SK-N-SH treated with all-trans-retinoic acid at 6 μM for 48 hours (cell line): ENCODE results near the gene ETFB.

ENCODE experiments used
- ATAC-seq: fragments of 200-7000 bp; cut with Tn5 transposase; 3 replicates; pipeline ENCODE4 v1.9.1; 2020; ENCODE audit warnings: mild to moderate bottlenecking, moderate library complexity
- ARNTL ChIP-seq: fragments of 450-650 bp; formaldehyde crosslinking; IDR thresholded peaks from 2 replicates; pipeline ENCODE4 v1.5.0; 2020; ENCODE audit warnings: low read depth, mild to moderate bottlenecking, moderate library complexity, borderline replicate concordance
- BACH2 ChIP-seq: fragments of 250-450 bp; sonication (Bioruptor Pico); IDR thresholded peaks from 2 replicates; pipeline ENCODE4 v1.9.0; 2021; ENCODE audit warnings: mild to moderate bottlenecking, borderline replicate concordance
- CSDC2 ChIP-seq: fragments of 250-450 bp; sonication (Bioruptor Pico); IDR thresholded peaks from 2 replicates; pipeline ENCODE4 v1.5.0; 2020; ENCODE audit warnings: mild to moderate bottlenecking, moderate library complexity
- GLIS3 ChIP-seq: fragments of 250-450 bp; sonication (Bioruptor Pico); IDR thresholded peaks from 2 replicates; pipeline ENCODE4 v1.5.0; 2020; ENCODE audit warnings: mild to moderate bottlenecking, moderate library complexity
- ISL1 ChIP-seq: fragments of 250-450 bp; sonication (Bioruptor Pico); IDR thresholded peaks from 2 replicates; pipeline ENCODE4 v2.1.2; 2022; ENCODE audit warnings: mild to moderate bottlenecking, moderate library complexity
- OSR1 ChIP-seq: fragments of 250-450 bp; sonication (Bioruptor Pico); IDR thresholded peaks from 2 replicates; pipeline ENCODE4 v1.8.0; 2022; ENCODE audit warnings: moderate library complexity, mild to moderate bottlenecking, inconsistent platforms
- TCF4 ChIP-seq: fragments of 250-450 bp; sonication (Bioruptor Pico); IDR thresholded peaks from 2 replicates; pipeline ENCODE4 v1.8.0; 2021; ENCODE audit warnings: mild to moderate bottlenecking, moderate library complexity, borderline replicate concordance
- TOX ChIP-seq: fragments of 250-450 bp; sonication (Bioruptor Pico); IDR thresholded peaks from 2 replicates; pipeline ENCODE4 v1.8.0; 2021; ENCODE audit warnings: mild to moderate bottlenecking, moderate library complexity, borderline replicate concordance
- ZC3H10 ChIP-seq: fragments of 250-450 bp; sonication (Bioruptor Pico); IDR thresholded peaks from 2 replicates; pipeline ENCODE4 v1.5.1; 2021; ENCODE audit warnings: mild to moderate bottlenecking, moderate library complexity
- ZFP3 ChIP-seq: fragments of 250-450 bp; sonication (Bioruptor Pico); IDR thresholded peaks from 2 replicates; pipeline ENCODE4 v1.5.0; 2020; ENCODE audit warnings: mild to moderate bottlenecking, moderate library complexity
- ZFP30 ChIP-seq: fragments of 450-650 bp; formaldehyde crosslinking; IDR thresholded peaks from 2 replicates; pipeline ENCODE4 v1.5.0; 2022; ENCODE audit warnings: mild to moderate bottlenecking, moderate library complexity
- ZNF70 ChIP-seq: fragments of 450-650 bp; formaldehyde crosslinking; IDR thresholded peaks from 2 replicates; pipeline ENCODE4 v1.5.0; 2020; ENCODE audit warnings: mild to moderate bottlenecking, moderate library complexity
- ZNF8 ChIP-seq: fragments of 450-650 bp; formaldehyde crosslinking; IDR thresholded peaks from 2 replicates; pipeline ENCODE4 v1.5.0; 2020; ENCODE audit warnings: mild to moderate bottlenecking, moderate library complexity
- TF ChIP-seq, protein P1 (sequence below): fragments of 250-450 bp; sonication (Bioruptor Pico); IDR thresholded peaks from 2 replicates; pipeline ENCODE4 v1.8.0; 2021; ENCODE audit warnings: low read depth, mild to moderate bottlenecking, moderate library complexity, borderline replicate concordance
- TF ChIP-seq, protein P2 (sequence below): fragments of 250-450 bp; sonication (Bioruptor Pico); IDR thresholded peaks from 2 replicates; pipeline ENCODE4 v1.5.1; 2021; ENCODE audit warnings: mild to moderate bottlenecking, moderate library complexity
- TF ChIP-seq, protein P3 (sequence below): fragments of 250-450 bp; sonication (Bioruptor Pico); IDR thresholded peaks from 2 replicates; pipeline ENCODE4 v1.5.1; 2020; ENCODE audit warnings: low read depth, mild to moderate bottlenecking, moderate library complexity
- TF ChIP-seq, protein P4 (sequence below): fragments of 250-450 bp; sonication (Bioruptor Pico); IDR thresholded peaks from 2 replicates; pipeline ENCODE4 v1.5.0; 2020; ENCODE audit warnings: mild to moderate bottlenecking, moderate library complexity
- TF ChIP-seq, protein P5 (sequence below): fragments of 250-450 bp; sonication (Bioruptor Pico); IDR thresholded peaks from 2 replicates; pipeline ENCODE4 v1.8.0; 2020; ENCODE audit warnings: mild to moderate bottlenecking, moderate library complexity, borderline replicate concordance

Gene ETFB

DNA sequence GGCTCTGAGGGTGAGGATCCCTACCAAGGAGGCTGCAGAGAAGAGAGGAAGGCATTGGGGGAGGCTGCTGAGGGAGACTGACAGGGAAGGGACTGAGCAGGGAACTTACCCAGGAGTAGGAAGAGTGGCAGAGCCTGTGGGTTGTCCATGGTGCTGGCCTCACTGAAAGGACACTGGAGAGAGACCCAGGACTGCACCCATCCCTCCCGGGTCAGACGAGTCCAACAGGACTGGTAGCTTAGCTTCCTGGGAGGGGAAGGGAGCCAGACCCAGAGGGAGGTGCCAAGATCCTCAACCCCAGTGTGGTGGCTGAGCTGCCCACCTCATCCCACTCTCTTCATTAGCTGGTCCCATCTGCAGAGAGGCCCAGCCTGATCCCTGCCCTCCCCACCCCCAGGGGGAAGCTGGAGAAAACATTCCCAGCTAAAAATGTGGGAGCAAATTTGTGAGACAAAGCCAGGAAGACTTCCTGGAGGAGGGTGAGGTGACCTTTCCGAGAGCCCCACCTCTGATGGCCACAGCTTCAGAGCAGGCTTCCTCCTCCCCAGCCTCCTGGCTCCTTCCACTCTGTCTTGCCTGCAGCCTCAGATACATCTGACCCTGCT is 24.1 kb downstream of the ETFB start, which contains the start of gene VSIG10L:
VSIG10L (minus strand) TSS at position 164 of the 605 bp plus-strand sequence; CDS start at position 149, 15 bp downstream.
- ATAC-seq = no peak

DNA sequence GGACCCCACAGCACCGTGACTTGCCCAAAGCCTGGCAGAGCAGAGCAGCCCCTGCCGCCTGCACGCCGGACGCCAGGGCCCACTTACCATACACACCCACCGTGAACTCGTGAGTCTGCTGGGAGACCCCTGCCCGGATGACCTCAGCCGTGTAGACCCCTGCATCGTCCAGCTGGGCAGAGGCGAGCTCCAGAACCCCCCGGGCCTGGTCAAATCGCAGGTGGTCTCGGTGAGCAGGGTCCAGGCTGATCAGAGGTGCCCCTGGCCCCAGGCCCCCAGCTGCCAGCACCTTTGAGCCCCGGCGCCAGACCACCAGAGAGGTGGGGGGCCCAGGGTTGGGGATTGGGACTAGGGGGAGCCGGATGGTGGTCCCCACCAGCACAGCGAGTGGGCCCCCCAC is 25.1 kb downstream of the ETFB start:
- no peak for ATAC-seq

More for the DNA sequence above, 24.1 kb downstream of the ETFB start, which contains the start of gene VSIG10L:
- TF ChIP-seq GLIS3 (no peak), ZFP30 (CRISPR knock-in tag) (no peak), ZNF70 (CRISPR knock-in tag) (no peak), BACH2 (CRISPR knock-in tag) (no peak), ZFP3 (CRISPR knock-in tag) (no peak), TOX (CRISPR knock-in tag) (no peak), ZNF8 (no peak), TCF4 (CRISPR knock-in tag) (no peak), ARNTL (CRISPR knock-in tag) (no peak), CSDC2 (no peak)
- TF ChIP-seq, protein P1, sequence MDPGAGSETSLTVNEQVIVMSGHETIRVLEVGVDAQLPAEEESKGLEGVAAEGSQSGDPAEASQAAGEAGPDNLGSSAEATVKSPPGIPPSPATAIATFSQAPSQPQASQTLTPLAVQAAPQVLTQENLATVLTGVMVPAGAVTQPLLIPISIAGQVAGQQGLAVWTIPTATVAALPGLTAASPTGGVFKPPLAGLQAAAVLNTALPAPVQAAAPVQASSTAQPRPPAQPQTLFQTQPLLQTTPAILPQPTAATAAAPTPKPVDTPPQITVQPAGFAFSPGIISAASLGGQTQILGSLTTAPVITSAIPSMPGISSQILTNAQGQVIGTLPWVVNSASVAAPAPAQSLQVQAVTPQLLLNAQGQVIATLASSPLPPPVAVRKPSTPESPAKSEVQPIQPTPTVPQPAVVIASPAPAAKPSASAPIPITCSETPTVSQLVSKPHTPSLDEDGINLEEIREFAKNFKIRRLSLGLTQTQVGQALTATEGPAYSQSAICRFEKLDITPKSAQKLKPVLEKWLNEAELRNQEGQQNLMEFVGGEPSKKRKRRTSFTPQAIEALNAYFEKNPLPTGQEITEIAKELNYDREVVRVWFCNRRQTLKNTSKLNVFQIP (CRISPR knock-in tag) = no peak
- TF ChIP-seq, protein P2, sequence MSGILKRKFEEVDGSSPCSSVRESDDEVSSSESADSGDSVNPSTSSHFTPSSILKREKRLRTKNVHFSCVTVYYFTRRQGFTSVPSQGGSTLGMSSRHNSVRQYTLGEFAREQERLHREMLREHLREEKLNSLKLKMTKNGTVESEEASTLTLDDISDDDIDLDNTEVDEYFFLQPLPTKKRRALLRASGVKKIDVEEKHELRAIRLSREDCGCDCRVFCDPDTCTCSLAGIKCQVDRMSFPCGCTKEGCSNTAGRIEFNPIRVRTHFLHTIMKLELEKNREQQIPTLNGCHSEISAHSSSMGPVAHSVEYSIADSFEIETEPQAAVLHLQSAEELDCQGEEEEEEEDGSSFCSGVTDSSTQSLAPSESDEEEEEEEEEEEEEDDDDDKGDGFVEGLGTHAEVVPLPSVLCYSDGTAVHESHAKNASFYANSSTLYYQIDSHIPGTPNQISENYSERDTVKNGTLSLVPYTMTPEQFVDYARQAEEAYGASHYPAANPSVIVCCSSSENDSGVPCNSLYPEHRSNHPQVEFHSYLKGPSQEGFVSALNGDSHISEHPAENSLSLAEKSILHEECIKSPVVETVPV (CRISPR knock-in tag) = no peak
- TF ChIP-seq, protein P3, sequence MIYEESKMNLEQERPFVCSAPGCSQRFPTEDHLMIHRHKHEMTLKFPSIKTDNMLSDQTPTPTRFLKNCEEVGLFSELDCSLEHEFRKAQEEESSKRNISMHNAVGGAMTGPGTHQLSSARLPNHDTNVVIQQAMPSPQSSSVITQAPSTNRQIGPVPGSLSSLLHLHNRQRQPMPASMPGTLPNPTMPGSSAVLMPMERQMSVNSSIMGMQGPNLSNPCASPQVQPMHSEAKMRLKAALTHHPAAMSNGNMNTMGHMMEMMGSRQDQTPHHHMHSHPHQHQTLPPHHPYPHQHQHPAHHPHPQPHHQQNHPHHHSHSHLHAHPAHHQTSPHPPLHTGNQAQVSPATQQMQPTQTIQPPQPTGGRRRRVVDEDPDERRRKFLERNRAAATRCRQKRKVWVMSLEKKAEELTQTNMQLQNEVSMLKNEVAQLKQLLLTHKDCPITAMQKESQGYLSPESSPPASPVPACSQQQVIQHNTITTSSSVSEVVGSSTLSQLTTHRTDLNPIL = no peak

DNA sequence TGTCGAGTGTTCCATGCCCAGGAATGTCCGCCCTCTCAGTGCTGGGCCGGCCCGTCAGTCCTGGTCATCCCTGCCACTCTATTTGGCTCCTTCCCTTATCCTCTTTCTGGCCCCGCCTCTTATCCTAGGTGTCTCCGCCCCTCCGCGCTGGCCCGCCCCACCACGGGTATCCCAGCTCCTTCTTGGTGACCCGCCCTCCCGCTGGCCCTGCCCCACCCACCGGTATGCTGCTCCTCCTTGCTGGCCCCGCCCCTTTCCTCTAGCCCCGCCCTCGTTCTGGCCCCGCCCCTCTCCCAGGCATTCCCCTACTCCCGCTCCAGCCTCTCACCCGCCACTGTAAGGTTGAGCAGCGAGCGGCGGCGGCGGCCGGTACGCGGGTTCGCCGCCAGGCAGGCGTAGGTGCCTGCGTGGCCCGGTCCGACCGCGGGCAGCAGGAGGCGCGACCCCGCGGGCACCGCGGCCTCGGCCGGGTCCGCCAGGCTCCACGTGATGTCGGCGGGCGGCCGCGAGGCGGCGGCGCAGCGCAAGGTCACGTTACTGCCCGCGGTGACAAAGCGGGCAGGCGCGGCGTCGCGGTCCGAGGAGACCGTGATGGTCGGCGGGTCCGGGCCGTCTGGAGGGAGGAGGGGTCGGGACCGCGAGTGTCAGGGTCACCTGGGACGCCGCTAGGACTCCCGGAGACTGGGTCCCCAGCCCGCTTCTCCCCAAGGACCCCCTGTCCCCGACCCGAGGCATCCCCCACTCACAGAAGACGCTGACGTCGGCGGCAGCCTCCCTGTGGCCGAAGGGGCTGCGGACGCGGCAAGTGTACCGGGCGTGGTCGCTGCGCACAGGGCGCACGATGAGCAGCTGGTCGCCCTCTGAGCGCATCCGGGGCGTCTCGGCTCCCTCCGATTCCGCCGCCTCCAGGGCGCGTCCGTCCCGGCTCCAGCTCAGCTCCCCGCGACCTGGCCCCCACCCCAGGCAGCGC is 26.2 kb downstream of the ETFB start:
- peak; percentile 92 for ATAC-seq
- TF ChIP-seq ARNTL (CRISPR knock-in tag) (0 out of 2 replicates have a peak, but pooled peaks have one; percentile 52), ZC3H10 (0 out of 2 replicates have a peak, but pooled peaks have one; percentile 16), ISL1 (CRISPR knock-in tag) (no peak), ZFP3 (CRISPR knock-in tag) (0 out of 2 replicates have a peak, but pooled peaks have one; percentile 21)
- TF ChIP-seq, all 23 proteins: peak for 3

More for the DNA sequence above, 25.1 kb downstream of the ETFB start:
- TF ChIP-seq ZFP30 (CRISPR knock-in tag) (no peak), OSR1 (CRISPR knock-in tag) (no peak), BACH2 (CRISPR knock-in tag) (no peak)
- TF ChIP-seq, protein P4, sequence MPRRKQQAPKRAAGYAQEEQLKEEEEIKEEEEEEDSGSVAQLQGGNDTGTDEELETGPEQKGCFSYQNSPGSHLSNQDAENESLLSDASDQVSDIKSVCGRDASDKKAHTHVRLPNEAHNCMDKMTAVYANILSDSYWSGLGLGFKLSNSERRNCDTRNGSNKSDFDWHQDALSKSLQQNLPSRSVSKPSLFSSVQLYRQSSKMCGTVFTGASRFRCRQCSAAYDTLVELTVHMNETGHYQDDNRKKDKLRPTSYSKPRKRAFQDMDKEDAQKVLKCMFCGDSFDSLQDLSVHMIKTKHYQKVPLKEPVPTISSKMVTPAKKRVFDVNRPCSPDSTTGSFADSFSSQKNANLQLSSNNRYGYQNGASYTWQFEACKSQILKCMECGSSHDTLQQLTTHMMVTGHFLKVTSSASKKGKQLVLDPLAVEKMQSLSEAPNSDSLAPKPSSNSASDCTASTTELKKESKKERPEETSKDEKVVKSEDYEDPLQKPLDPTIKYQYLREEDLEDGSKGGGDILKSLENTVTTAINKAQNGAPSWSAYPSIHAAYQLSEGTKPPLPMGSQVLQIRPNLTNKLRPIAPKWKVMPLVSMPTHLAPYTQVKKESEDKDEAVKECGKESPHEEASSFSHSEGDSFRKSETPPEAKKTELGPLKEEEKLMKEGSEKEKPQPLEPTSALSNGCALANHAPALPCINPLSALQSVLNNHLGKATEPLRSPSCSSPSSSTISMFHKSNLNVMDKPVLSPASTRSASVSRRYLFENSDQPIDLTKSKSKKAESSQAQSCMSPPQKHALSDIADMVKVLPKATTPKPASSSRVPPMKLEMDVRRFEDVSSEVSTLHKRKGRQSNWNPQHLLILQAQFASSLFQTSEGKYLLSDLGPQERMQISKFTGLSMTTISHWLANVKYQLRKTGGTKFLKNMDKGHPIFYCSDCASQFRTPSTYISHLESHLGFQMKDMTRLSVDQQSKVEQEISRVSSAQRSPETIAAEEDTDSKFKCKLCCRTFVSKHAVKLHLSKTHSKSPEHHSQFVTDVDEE = no peak
- TF ChIP-seq, protein P5, sequence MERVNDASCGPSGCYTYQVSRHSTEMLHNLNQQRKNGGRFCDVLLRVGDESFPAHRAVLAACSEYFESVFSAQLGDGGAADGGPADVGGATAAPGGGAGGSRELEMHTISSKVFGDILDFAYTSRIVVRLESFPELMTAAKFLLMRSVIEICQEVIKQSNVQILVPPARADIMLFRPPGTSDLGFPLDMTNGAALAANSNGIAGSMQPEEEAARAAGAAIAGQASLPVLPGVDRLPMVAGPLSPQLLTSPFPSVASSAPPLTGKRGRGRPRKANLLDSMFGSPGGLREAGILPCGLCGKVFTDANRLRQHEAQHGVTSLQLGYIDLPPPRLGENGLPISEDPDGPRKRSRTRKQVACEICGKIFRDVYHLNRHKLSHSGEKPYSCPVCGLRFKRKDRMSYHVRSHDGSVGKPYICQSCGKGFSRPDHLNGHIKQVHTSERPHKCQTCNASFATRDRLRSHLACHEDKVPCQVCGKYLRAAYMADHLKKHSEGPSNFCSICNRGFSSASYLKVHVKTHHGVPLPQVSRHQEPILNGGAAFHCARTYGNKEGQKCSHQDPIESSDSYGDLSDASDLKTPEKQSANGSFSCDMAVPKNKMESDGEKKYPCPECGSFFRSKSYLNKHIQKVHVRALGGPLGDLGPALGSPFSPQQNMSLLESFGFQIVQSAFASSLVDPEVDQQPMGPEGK (CRISPR knock-in tag) = no peak
